Frontal cortex (tissue), 4 donors: ENCODE data around the gene TTC17. TPM values are rescaled to one million over a fixed set of nuclear protein-coding genes. Genes with fewer than 3 reads are reported as not detected.

Experiments used
- DNase-seq, 2 donors: peaks; one replicate each; pipeline ENCODE4 v3.0.0; 2012; ENCODE audit warnings: low spot score in 2 of 2
- FAIRE-seq: peaks from 2 replicates; lab custom pipeline; 2012; peaks lifted over from hg19 to GRCh38; lab: Jason Lieb, UNC
- small RNA-seq: library from RNA; depleted of rRNA; stranded (forward); fragments of <200 nt; gene quantifications from one replicate; pipeline ENCODE3, GENCODE V24; 2014
- total RNA-seq: library from RNA; depleted of rRNA; stranded (reverse); fragments of >200 nt; gene quantifications from one replicate; pipeline ENCODE4 v1.2.3, GENCODE V29; 2014
- donor health status: control.
- donor health status: control.
- donor health status: control.

Gene TTC17
- total RNA-seq, 1 donor from 2014 or later: 91.3 TPM

- DNase-seq (no peak), FAIRE-seq (no peak)
These were observed 156.4 kb downstream of the TTC17 start for GRCh38 chr11:43515090-43515489.

GRCh38 chr11:43516316-43516850 lies 157.7 kb downstream of the TTC17 start:
- FAIRE-seq (no peak), DNase-seq (no peak)

GRCh38 chr11:43517518-43517917 lies 158.8 kb downstream of the TTC17 start:
- no peak for FAIRE-seq
- no peak for DNase-seq

GRCh38 chr11:43518408-43519160 lies 159.9 kb downstream of the TTC17 start:
- FAIRE-seq (no peak), DNase-seq (no peak)

GRCh38 chr11:43521471-43521870 lies 162.8 kb downstream of the TTC17 start:
- FAIRE-seq (no peak), DNase-seq (no peak)

- DNase-seq (no peak), FAIRE-seq (peak; percentile 17)
These were observed 164.9 kb downstream of the TTC17 start for GRCh38 chr11:43523632-43524031.

- FAIRE-seq (no peak), DNase-seq (no peak)
These were observed 173.3 kb downstream of the TTC17 start for GRCh38 chr11:43532041-43532440.

- FAIRE-seq: no peak
- no peak for DNase-seq
These were observed 179.3 kb downstream of the TTC17 start for GRCh38 chr11:43537833-43538615.

GRCh38 chr11:43541993-43542392 lies 183.3 kb downstream of the TTC17 start:
- no peak for FAIRE-seq
- no peak for DNase-seq

- FAIRE-seq (no peak), DNase-seq (no peak)
These were observed 184.3 kb downstream of the TTC17 start for GRCh38 chr11:43542750-43543712.

Small RNA genes lying within 50 kb of the gene (small RNA-seq; reads per million reads assigned to genes)
- gene RF00019 (not detected), gene RN7SKP287 (not detected)

Other genes with a start within 250 kb of the TTC17 start
- gene API5, start 46.9 kb upstream of the TTC17 start, total RNA-seq: 99.9 TPM